A673 (cell line): ENCODE measurements around the gene RAB41.
"Not testable (repeated sequence)": the region's sequence is repeated elsewhere in the genome, so short reads cannot be mapped to it uniquely, and the experiment has no call there.

ENCODE experiments used
- CTCF ChIP-seq: fragments of 300-800, 200-600 bp; sonication (generic); conservative IDR thresholded peaks from 2 replicates; pipeline ENCODE4 v1.5.1; 2017; ENCODE audit warnings: low read depth, mild to moderate bottlenecking, antibody characterized with exemption, low read length, moderate library complexity, mixed read lengths
- EZH2 ChIP-seq: fragments of 200-600 bp; sonication (generic); IDR thresholded peaks from 2 replicates; pipeline ENCODE4 v1.6.1; 2017; ENCODE audit warnings: borderline replicate concordance, low read depth, mild to moderate bottlenecking, mixed read lengths, antibody characterized with exemption, low read length; ENCODE audit not compliant: poor library complexity, severe bottlenecking

- TF ChIP-seq CTCF, EZH2: not testable (repeated sequence)
Measured at GRCh38 chrX:70274029-70274428, 7.9 kb upstream of the RAB41 start.
